Measurements from ENCODE around the gene TRAPPC10. TPM values are rescaled to one million over a fixed set of nuclear protein-coding genes. Genes with fewer than 3 reads are reported as not detected.

The TRAPPC10 gene
- total and polyA plus RNA-seq, 2 of the 8 experiments (the other 6 are each of a cell fraction or from before 2014, with no cell fraction given): 18.5 to 29.8 TPM

- H3K79me1 ChIP-seq (ENCODE audit: low read depth, low read length): no peaks in the 10 kb centered on the region
- POLR2A ChIA-PET (ENCODE audit: partially characterized antibody): interaction anchor here (1.2 kb wide), 1 partner anchor 103 kb away, joined by 3 read pairs; no protein-coding TSS in a partner anchor
- TF ChIP-seq E2F6 (IDR thresholded peaks at IDR 0.05) (no peak), PHF8 (conservative IDR thresholded peaks at IDR 0.05; ENCODE audit: low read depth, low read length) (no peak), CREB1 (IDR thresholded peaks at IDR 0.05) (no peak), CHD1 (IDR thresholded peaks at IDR 0.05; ENCODE audit: low read depth, low read length) (no peak), ATF3 (IDR thresholded peaks at IDR 0.05; ENCODE audit: insufficient read depth, low read depth, low read length) (no peak), BCL11A (IDR thresholded peaks at IDR 0.05; ENCODE audit: low read depth in 2 of 2, low read length in 2 of 2) (no peak), GABPA (IDR thresholded peaks at IDR 0.05; ENCODE audit: borderline replicate concordance, insufficient read depth, low read length) (no peak), SIX5 (IDR thresholded peaks at IDR 0.05; ENCODE audit: low read depth, low read length) (no peak), ASH2L (IDR thresholded peaks at IDR 0.05; ENCODE audit: low read length) (no peak), FOSL1 (IDR thresholded peaks at IDR 0.05; ENCODE audit: insufficient read depth, low read depth, low read length) (no peak), CBX8 (IDR thresholded peaks at IDR 0.05; ENCODE audit: borderline replicate concordance, low read depth, low read length) (no peak), EGR1 (IDR thresholded peaks at IDR 0.05; ENCODE audit: borderline replicate concordance, low read depth, low read length) (no peak), SP4 (IDR thresholded peaks at IDR 0.05; ENCODE audit: low read length) (no peak), HDAC6 (IDR thresholded peaks at IDR 0.05; ENCODE audit: low read depth, low read length) (no peak)
Observed at GRCh38 chr21:44094832-44095231, 82.7 kb downstream of the TRAPPC10 start.

More at GRCh38 chr21:44094832-44095231, 82.7 kb downstream of the TRAPPC10 start:
- H2AFZ ChIP-seq (ENCODE audit: low read length): no peak overlapping the region
- CTCF ChIA-PET (ENCODE audit: partially characterized antibody): interaction anchor here (0.6 to 2.2 kb wide), 5 partner anchors 20 to 1843 kb away, joined by 3 to 6 read pairs (median 5); partner anchors contain the start of gene DNMT3L
- no peak overlapping the region for H4K5ac ChIP-seq (ENCODE audit: insufficient read length, low read depth, low read length)
- no peaks in the 10 kb centered on the region for H3K27me3 ChIP-seq (replicated peaks in 1 of 4; ENCODE audit: control insufficient read depth in 3 of 4, extremely low read depth in 1 of 4, insufficient read depth in 3 of 4, low read length in 3 of 4)
- no peak overlapping the region for H2BK20ac ChIP-seq (ENCODE audit: low read length)
- no peak overlapping the region for H3K4me3 ChIP-seq (ENCODE audit: extremely low read depth in 1 of 4, insufficient read depth in 2 of 4, low read depth in 3 of 4, low read length in 4 of 4)
- no peak overlapping the region for H3K4me2 ChIP-seq (ENCODE audit: insufficient read depth in 1 of 2, low read depth in 2 of 2, low read length in 2 of 2)
- no peaks in the 10 kb centered on the region for H3K4me1 ChIP-seq (replicated peaks in 1 of 4; ENCODE audit: control insufficient read depth in 3 of 4, insufficient read depth in 4 of 4, low read length in 3 of 4)
- no peak overlapping the region for H3K18ac ChIP-seq (ENCODE audit: extremely low read depth, low read length)
- H3K79me2 ChIP-seq (ENCODE audit: control insufficient read depth in 1 of 2, insufficient read depth in 2 of 2, low read length in 2 of 2): no peaks in the 10 kb centered on the region
- DNase-seq (ENCODE audit: low read depth in 1 of 2, low spot score in 2 of 2): no peak
- no peak overlapping the region for H2BK5ac ChIP-seq (ENCODE audit: low read depth, low read length)
- no peak overlapping the region for H3K4ac ChIP-seq (replicated peaks; ENCODE audit: insufficient read length, low read depth, low read length)
- no peak overlapping the region for H3K56ac ChIP-seq (replicated peaks; ENCODE audit: insufficient read length, low read depth, low read length)
- H2BK120ac ChIP-seq (replicated peaks; ENCODE audit: low read depth, low read length): no peak overlapping the region
- H3K36me3 ChIP-seq (ENCODE audit: control insufficient read depth in 2 of 4, insufficient read depth in 4 of 4, low read length in 3 of 4): peaks cover 5 to 22% (median 11%) of the 10 kb centered on the region in 4 experiments; a peak in 5 of 8 replicates
- no peak overlapping the region for H2BK15ac ChIP-seq (ENCODE audit: low read length)
- H3K9me3 ChIP-seq (ENCODE audit: insufficient read depth in 2 of 2, low read depth in 1 of 2, low read length in 1 of 2): no peaks in the 10 kb centered on the region
- H3K23me2 ChIP-seq (ENCODE audit: low read depth, low read length): no peaks in the 10 kb centered on the region
- WGBS, 2 experiments (ENCODE audit: extremely low coverage in 1 of 2, insufficient coverage in 1 of 2, insufficient read length in 1 of 2, insufficient replicate concordance in 2 of 2, low coverage in 1 of 2, low lambda C conversion rate in 2 of 2, missing lambda C conversion rate in 1 of 2): 94% methylated on average over 1 of the region's 1 CpG; no CpG with 5 or more reads in 1 of the 2 experiments
- H4K8ac ChIP-seq (ENCODE audit: extremely low read depth, insufficient read depth, low read length): no peak overlapping the region
- H4K20me1 ChIP-seq (replicated peaks in 1 of 2; ENCODE audit: control insufficient read depth in 1 of 2, insufficient read depth in 2 of 2, low read length in 2 of 2): peaks cover 0 to 3% of the 10 kb centered on the region in 2 experiments
- H3K14ac ChIP-seq (ENCODE audit: insufficient read length): no peak overlapping the region
- no peak for FAIRE-seq
- no peak overlapping the region for H3K9ac ChIP-seq (replicated peaks in 1 of 4; ENCODE audit: extremely low read depth in 1 of 4, low read depth in 3 of 4, low read length in 3 of 4)
- no peak overlapping the region for H3K23ac ChIP-seq (ENCODE audit: insufficient read length)
- H2BK12ac ChIP-seq (ENCODE audit: low read depth, low read length): no peak overlapping the region
- no peak overlapping the region for H4K91ac ChIP-seq (replicated peaks; ENCODE audit: insufficient read length, low read length)
- H2AK5ac ChIP-seq (ENCODE audit: low read depth, low read length): no peak overlapping the region
- H3K27ac ChIP-seq (ENCODE audit: low read depth, low read length): no peak overlapping the region
